GM23338 (cell line): ENCODE results near the gene GOLGA6A.

Experiments
- CREB1 ChIP-seq: fragments of 250-450 bp; sonication (Bioruptor Pico); IDR thresholded peaks from 2 replicates; pipeline ENCODE4 v1.5.0; 2020; ENCODE audit warnings: low read depth, mild to moderate bottlenecking, moderate library complexity
- EZH2 ChIP-seq: fragments of 200-600 bp; sonication (generic); IDR thresholded peaks from one replicate; pipeline ENCODE4 v1.8.0; 2017; ENCODE audit warnings: antibody characterized with exemption, mild to moderate bottlenecking, low read depth; ENCODE audit not compliant: unreplicated experiment
- EZH2phosphoT487 ChIP-seq: fragments of 200-600 bp; sonication (generic); IDR thresholded peaks from one replicate; pipeline ENCODE4 v1.8.1; 2018; ENCODE audit warnings: antibody characterized with exemption; ENCODE audit not compliant: unreplicated experiment
- JUNB ChIP-seq: IDR thresholded peaks from one replicate; pipeline ENCODE4 v1.6.1; 2016; ENCODE audit warnings: antibody characterized with exemption; ENCODE audit not compliant: unreplicated experiment
- POLR2AphosphoS5 ChIP-seq: IDR thresholded peaks from 2 replicates; pipeline ENCODE4 v1.6.1; 2016; ENCODE audit warnings: antibody characterized with exemption, low read depth
- REST ChIP-seq: IDR thresholded peaks from one replicate; pipeline ENCODE4 v1.6.1; 2018; ENCODE audit warnings: antibody characterized with exemption; ENCODE audit not compliant: unreplicated experiment
- ZNF114 ChIP-seq: fragments of 250-450 bp; sonication (Bioruptor Pico); IDR thresholded peaks from 2 replicates; pipeline ENCODE4 v1.5.0; 2020; ENCODE audit warnings: mild to moderate bottlenecking, moderate library complexity
- TF ChIP-seq, protein P1 (sequence below), 2 experiments: fragments of 200-600 bp in 1 of 2; sonication (generic) in 1 of 2; conservative IDR thresholded peaks; 2 replicates each; pipeline versions ENCODE4 v1.5.1 to v1.6.1; 2016 to 2017; ENCODE audit warnings: antibody characterized with exemption in 2 of 2, low read depth in 2 of 2, mild to moderate bottlenecking in 2 of 2, moderate library complexity in 1 of 2
- TF ChIP-seq, protein P2 (sequence below): IDR thresholded peaks from 2 replicates; pipeline ENCODE4 v1.6.1; 2016; ENCODE audit warnings: antibody characterized with exemption

DNA sequence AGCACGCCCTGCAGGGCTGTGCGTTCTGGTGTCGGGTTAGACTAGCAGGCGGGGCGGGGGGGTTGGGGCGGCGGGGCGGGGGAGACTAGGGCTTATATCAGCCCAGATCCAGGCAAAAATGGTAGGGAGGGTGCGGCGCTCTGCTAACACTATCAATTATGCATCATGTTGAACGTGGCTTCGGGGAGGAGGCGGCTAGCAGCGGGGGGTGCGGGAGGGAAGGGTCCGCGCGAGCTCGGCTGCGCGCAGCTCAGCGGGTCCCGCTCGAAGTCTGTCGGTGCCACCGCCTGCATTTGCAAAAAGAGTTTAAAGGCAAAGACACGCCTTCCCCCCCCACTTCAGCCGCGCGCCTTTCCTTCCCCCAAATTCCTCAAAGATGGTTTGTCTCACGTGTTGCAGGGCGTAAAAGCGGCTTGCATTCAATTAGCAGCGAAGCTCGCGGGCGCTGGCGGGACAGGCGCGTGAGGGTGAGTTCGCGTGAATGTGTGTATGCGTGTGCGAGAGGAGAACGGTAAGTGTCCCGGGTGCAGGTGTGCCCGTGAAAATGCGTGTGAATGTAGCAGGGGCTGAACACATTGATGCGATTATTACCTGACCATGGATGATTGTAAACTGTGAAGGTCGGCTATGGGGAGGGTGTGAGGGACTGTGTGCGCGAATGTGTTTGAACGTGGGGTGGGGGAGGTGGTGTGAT is 48.0 kb upstream of the GOLGA6A start, which contains the start of gene ISLR2:
- TF ChIP-seq, protein P1, sequence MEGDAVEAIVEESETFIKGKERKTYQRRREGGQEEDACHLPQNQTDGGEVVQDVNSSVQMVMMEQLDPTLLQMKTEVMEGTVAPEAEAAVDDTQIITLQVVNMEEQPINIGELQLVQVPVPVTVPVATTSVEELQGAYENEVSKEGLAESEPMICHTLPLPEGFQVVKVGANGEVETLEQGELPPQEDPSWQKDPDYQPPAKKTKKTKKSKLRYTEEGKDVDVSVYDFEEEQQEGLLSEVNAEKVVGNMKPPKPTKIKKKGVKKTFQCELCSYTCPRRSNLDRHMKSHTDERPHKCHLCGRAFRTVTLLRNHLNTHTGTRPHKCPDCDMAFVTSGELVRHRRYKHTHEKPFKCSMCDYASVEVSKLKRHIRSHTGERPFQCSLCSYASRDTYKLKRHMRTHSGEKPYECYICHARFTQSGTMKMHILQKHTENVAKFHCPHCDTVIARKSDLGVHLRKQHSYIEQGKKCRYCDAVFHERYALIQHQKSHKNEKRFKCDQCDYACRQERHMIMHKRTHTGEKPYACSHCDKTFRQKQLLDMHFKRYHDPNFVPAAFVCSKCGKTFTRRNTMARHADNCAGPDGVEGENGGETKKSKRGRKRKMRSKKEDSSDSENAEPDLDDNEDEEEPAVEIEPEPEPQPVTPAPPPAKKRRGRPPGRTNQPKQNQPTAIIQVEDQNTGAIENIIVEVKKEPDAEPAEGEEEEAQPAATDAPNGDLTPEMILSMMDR (conservative IDR thresholded peaks at IDR 0.05; ENCODE audit: low read depth in 2 of 2) = no peak
- peak; percentile 95 for TF ChIP-seq EZH2phosphoT487
- TF ChIP-seq POLR2AphosphoS5 = no peak
- peak; percentile 99 for TF ChIP-seq EZH2
- TF ChIP-seq REST = no peak
- TF ChIP-seq, protein P2, sequence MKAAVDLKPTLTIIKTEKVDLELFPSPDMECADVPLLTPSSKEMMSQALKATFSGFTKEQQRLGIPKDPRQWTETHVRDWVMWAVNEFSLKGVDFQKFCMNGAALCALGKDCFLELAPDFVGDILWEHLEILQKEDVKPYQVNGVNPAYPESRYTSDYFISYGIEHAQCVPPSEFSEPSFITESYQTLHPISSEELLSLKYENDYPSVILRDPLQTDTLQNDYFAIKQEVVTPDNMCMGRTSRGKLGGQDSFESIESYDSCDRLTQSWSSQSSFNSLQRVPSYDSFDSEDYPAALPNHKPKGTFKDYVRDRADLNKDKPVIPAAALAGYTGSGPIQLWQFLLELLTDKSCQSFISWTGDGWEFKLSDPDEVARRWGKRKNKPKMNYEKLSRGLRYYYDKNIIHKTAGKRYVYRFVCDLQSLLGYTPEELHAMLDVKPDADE = no peak
- no peak for TF ChIP-seq CREB1 (CRISPR knock-in tag)
- TF ChIP-seq ZNF114 = no peak
- TF ChIP-seq JUNB = no peak
